IPS-18a (cell line): Measurements from ENCODE around the gene IER3IP1.

Experiments used
- H3K27ac ChIP-seq: one replicate; pipeline ENCODE4 v1.5.1; 2013; ENCODE audit warnings: low read length
- H3K27me3 ChIP-seq: one replicate; pipeline ENCODE4 v1.6.1; 2013; ENCODE audit warnings: mild to moderate bottlenecking, low read length; ENCODE audit not compliant: control insufficient read depth, insufficient read depth
- H3K36me3 ChIP-seq: one replicate; pipeline ENCODE4 v1.6.1; 2013; ENCODE audit warnings: low read depth, low read length; ENCODE audit not compliant: control insufficient read depth
- H3K4me1 ChIP-seq: one replicate; pipeline ENCODE4 v1.6.1; 2013; ENCODE audit warnings: low read depth, low read length; ENCODE audit not compliant: control insufficient read depth
- H3K4me3 ChIP-seq: one replicate; pipeline ENCODE4 v1.5.1; 2013; ENCODE audit warnings: low read length
- H3K9ac ChIP-seq: one replicate; pipeline ENCODE4 v1.6.1; 2013; ENCODE audit warnings: mild to moderate bottlenecking, low read length, moderate library complexity
- H3K9me3 ChIP-seq: one replicate; pipeline ENCODE4 v1.6.1; 2013; ENCODE audit warnings: low read depth, low read length; ENCODE audit not compliant: control insufficient read depth

IER3IP1 gene

DNA sequence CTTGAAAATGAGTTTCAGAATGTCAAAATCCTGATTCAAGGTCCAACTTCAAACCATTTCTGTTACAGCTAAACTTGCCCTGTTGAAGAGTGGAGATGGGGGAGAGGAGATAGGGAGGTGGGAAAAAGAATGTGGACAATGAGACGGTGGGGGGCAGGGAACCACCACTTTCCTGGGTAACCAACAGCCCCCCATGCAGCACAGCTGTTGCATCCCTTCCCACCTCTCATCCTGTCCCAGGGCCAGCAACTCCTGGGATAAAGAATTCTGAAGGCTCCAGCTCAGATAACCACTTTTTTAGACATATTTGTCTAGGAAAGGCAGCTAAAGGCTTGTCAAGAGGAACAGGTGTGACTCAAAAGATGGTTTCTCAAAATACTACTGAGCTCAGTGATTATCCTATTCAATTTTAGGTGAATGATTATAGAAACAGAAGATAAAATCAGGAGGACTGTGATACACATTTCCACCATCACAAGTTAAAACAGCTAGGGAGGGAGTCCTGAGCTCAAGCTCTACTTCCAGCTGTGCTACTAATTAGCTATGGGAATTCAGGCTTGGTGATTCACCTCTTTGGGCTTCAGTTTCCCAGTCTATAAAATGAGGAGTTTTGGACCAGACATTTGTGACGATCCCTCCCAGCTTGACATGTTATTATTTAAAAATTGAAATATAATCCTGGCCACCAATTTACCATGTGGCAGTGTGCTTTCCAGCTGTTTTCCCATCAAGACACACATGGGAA lies 62.2 kb downstream of the IER3IP1 start:
- no peaks in the 10 kb centered on the region for H3K9me3 ChIP-seq

GRCh38 chr18:47110492-47111274 lies 65.5 kb downstream of the IER3IP1 start:
- Histone ChIP-seq H3K36me3 (peaks cover 29% of the 10 kb centered on the region), H3K27me3 (no peaks in the 10 kb centered on the region), H3K4me1 (peaks cover 29% of the 10 kb centered on the region), H3K4me3 (no peak overlapping the region), H3K9me3 (no peaks in the 10 kb centered on the region), H3K27ac (no peak overlapping the region), H3K9ac (no peak overlapping the region)

More for the DNA sequence above, 62.2 kb downstream of the IER3IP1 start:
- Histone ChIP-seq H3K36me3 (peaks cover 24% of the 10 kb centered on the region), H3K4me3 (no peak overlapping the region), H3K27ac (no peak overlapping the region), H3K27me3 (no peaks in the 10 kb centered on the region), H3K4me1 (peaks cover 24% of the 10 kb centered on the region), H3K9ac (no peak overlapping the region)

DNA sequence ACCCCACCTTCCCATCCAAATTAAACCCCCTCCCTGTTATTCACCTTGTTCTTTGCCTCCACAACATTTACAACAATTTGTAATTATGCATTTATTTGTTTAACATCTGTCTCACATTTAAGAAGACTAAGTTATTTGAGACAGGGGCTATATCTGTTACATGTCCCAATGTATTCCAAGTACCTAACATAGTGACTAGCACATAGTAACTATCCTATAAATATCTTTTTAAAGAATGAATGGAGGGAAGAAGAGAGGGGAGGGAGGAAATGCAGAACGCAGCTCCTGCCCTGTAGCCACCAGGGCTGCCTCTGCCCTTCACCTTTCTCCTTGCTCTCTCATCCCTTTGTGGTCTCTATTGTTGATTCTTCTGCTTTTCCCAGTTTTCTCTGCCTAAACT lies 66.4 kb downstream of the IER3IP1 start:
- Histone ChIP-seq H3K9ac (no peak overlapping the region), H3K4me1 (peaks cover 23% of the 10 kb centered on the region), H3K4me3 (no peak overlapping the region), H3K27ac (no peak overlapping the region), H3K9me3 (no peaks in the 10 kb centered on the region), H3K36me3 (peaks cover 25% of the 10 kb centered on the region), H3K27me3 (no peaks in the 10 kb centered on the region)

DNA sequence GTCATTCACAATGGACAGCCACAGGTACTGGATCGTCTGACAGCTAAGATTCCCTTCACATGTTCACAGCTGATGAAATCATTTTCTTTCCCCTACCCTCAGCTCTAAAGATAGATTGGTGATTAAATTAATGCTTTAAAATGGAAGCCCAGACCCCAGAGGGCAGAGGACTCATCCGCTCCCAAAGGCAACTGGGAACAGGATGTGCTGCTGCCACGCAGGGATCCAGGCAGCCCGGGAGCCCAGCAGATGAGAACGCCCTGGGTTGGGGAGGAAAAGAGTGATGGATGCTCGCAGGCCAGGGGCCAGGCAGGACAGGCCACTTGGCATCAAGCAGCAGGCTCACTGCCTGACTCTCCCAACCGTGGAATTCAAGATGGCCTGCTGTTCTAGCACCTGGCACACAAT lies 67.2 kb downstream of the IER3IP1 start:
- no peaks in the 10 kb centered on the region for H3K9me3 ChIP-seq
- no peak overlapping the region for H3K27ac ChIP-seq
- no peaks in the 10 kb centered on the region for H3K27me3 ChIP-seq
- H3K36me3 ChIP-seq, result peaks cover 30% of the 10 kb centered on the region
- H3K9ac ChIP-seq, result no peak overlapping the region
- H3K4me1 ChIP-seq, result peaks cover 17% of the 10 kb centered on the region
- no peak overlapping the region for H3K4me3 ChIP-seq

DNA sequence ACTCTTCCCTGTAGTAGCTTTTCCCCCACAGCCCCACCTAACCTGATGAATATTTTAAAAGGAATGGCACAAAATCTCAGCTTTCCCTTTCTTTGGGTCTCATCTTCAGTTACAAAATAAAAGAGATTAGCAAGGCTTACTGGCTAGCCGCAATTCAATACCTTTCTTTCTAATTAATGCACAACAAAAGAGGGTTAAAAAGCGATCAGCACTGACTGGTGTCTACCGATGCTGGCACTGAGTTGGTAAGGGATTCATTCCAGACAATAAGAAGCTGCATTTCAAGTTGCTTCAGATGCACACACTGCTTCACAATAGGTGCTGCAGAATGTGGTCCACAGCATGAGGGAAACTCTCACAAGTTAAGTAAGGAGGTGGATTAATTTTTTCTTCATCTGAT lies 67.8 kb downstream of the IER3IP1 start:
- Histone ChIP-seq H3K27me3 (no peaks in the 10 kb centered on the region), H3K9me3 (no peaks in the 10 kb centered on the region), H3K4me3 (no peak overlapping the region), H3K27ac (no peak overlapping the region), H3K36me3 (peaks cover 30% of the 10 kb centered on the region), H3K4me1 (peaks cover 13% of the 10 kb centered on the region), H3K9ac (no peak overlapping the region)
